GM19452 (cell line): ENCODE data around the gene TMEM256.
A peak's percentile ranks its signal among the peaks of the same experiment; 100 is the strongest.

ENCODE experiments used
- ATAC-seq: cut with Tn5 transposase; IDR thresholded peaks from one replicate; pipeline ENCODE4 v1.9.1; 2021; ENCODE audit not compliant: unreplicated experiment

Gene TMEM256

DNA sequence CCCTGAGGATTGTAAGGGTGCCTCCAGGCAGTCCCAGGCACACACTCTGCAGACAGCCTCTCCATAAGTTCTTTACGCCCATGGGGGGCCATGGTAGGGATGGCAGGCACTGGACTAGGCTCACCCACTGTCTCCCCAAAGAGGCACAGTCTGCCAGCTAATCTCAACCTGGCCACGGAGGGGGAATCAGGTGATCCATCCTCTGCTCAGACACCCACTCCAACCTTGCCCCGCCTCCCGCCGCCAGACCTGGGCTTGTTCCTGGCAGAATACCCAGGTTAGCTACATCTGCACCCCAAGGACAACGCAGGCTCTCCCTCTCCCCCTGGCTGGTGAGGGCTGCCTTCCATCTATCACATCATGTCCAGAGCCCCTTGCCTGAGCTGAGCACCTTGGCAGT, 5.0 kb upstream of the TMEM256 start:
- no peak for ATAC-seq

DNA sequence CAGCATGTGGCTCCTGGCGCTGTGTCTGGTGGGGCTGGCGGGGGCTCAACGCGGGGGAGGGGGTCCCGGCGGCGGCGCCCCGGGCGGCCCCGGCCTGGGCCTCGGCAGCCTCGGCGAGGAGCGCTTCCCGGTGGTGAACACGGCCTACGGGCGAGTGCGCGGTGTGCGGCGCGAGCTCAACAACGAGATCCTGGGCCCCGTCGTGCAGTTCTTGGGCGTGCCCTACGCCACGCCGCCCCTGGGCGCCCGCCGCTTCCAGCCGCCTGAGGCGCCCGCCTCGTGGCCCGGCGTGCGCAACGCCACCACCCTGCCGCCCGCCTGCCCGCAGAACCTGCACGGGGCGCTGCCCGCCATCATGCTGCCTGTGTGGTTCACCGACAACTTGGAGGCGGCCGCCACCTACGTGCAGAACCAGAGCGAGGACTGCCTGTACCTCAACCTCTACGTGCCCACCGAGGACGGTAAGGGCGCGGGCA, 4.4 kb upstream of the TMEM256 start:
- ATAC-seq: no peak

DNA sequence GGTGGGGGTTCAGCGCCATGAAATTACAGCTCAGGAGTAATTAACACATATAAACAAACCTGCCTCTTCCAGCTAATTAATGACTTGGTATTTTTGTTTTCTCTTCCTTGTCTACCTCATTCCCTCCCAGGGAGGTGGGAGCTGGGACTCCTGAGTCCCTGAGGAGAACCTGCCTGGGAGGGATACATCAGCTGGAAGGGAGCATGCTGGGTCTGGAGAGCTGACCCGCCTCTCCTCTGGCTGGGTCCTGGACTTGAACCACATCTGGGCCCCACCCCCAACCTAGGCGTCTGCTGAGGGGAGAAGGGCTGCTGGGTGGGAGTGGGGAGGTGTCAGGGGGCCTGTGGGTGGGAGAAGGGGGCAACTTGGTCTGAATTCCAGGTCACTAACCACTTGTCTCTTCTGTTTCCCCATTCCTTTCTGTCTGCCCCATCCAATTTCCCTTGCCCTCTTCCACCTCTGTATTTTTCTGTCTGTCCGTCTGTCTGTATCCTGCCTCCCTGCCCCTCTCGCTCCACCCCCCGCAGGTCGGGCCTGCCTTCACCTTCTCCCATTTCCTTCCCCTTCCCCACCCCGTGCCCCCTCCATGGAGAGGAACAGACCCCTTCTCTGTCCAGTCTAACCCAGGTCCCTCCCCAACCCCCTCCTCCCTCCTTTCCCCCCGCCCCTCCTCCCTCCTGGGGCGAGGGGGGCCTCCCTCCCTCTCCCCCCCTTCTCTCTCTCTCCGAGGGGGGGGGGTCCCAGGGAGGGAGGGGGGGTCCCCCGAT, 3.8 kb upstream of the TMEM256 start, which contains the start of gene NLGN2:
Gene NLGN2 (plus strand): TSS at position 361 of the 767 bp plus-strand sequence. CDS start 411 bp downstream, outside the sequence.
- no peak for ATAC-seq

DNA sequence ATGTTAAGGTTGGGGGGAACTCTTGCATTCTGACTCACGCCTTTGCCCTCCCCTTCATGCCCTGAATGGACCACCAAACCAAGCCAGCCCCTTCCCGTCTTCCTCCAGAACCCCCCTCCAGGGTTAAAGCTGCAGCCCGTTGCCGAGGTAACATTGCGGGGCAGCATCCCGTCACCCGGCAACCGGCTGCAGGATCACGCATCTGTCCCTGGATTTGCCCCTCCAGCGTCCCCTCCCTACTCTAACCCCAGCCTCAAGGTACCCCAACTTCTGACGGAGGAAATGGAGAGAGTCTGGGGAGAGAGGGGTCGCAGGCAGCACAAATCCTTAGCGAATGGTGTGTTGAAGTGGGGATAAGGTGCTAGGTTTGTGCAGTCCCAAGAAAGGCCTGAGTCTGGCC, 3.2 kb upstream of the TMEM256 start:
- no peak for ATAC-seq

DNA sequence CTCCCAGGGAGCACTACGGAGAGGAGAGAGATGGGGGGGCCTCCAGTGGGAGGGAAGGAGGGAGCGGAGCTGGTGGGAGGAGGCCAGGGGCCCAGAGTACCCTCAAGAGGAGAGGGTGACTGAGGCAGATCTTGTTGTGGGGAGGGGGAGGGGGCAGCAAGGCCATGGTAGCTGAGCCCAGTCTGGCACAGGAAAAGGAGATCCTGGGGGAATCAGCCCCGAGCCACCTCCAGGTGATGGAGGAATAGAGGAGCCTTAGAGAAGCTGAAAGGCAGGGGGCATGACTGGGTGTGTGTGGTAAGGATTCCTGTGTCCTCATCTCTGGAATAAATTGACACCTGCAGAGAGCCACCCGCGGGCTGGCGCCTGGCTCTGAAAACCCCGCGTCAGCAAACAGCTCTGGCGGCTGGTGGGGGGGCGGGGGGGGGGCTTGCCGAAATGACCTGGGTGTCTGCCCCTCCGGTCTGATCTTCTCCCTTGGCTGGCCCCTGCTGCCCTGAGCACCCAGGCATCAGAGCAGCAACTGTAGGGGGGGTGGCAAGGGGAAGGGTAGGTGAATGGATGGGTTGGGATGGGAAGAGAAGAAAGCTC, 2.4 kb upstream of the TMEM256 start:
- ATAC-seq: no peak

DNA sequence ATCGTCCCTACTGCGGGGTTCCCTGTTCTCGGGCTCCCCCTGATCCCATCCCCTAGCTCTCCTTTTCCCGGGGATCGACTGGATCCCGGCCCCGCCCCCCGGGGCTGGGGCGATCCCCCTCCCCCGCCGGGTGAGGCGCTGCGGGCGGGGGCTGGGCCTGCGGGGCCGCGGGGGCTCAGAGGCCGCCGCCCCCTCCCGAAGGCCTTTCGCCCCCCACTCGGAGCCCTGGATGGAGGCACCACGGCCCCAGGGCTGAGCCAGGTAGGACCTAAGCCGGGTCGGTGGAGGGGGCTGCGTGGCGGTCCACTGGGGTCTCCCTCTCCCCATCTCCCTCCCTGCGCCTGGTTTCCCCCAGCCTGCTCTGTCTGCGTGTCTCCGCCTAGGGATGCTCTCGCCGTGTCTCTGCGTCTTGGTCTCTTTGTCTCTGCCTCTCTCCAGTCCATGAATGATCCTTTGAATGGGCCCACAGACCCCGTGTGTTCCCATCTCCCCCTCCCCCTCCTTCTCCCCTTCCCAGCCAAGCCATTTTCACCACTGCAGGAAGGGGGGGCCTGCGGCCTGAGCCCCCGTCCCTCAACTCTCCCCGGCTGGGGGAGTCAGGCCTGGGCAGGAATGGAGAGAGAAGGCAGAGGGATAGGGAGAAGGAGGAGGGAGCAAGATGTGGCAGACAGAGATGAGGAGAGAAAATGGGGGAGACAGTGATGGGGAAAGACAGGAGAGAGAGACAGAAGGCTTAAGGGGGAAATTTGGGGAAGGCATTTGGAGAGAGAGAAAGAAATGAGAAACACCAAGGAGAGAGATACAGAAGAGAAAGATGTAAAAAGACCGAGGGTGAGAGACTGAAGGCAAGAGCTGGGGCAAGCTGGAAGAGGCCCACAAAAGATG, 1.7 kb upstream of the TMEM256 start:
- ATAC-seq: no peak

DNA sequence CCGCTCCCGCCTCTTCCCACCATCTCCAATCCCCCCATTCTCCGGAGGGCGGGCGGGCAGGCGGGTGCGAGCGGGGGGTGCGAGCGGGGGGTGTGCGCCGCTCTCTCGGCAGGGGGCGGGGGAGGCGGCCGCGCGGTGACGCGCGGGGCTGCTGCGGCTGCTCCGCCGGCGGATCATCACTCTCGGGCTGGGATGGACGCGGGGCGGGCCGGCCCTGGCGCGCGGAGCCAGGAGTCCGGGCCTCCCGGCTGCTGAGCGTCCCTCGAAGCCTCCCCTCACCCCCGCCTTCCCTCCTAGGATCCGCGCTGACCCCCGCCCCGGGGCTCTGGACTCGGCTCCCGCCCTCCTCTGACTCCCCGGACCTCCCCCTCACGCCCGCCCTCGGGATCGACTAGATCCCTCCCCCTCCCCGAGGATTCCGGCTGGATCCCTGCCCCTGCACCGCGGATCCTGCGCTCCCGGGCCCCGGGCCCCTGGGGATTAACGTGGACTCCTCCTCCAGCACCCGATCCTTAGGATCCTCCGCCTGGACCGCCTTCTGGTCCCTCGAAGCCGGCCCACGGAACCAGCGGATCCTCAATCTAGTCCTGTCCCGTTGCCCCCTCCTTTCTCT, 946 bp upstream of the TMEM256 start:
- no peak for ATAC-seq

DNA sequence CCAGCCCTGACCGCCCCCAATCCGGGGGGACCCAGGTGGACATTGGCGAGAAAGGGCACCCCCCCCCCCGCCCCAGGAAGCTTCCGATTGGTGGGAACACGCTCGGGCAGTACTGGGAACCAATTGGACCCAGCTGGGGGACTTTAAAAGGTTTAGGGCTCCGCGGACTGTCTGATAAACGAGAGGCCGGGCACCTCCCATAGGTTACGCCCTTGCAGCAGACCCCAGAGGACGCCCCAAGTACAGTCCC, 245 bp downstream of the TMEM256 start:
- ATAC-seq: no peak

DNA sequence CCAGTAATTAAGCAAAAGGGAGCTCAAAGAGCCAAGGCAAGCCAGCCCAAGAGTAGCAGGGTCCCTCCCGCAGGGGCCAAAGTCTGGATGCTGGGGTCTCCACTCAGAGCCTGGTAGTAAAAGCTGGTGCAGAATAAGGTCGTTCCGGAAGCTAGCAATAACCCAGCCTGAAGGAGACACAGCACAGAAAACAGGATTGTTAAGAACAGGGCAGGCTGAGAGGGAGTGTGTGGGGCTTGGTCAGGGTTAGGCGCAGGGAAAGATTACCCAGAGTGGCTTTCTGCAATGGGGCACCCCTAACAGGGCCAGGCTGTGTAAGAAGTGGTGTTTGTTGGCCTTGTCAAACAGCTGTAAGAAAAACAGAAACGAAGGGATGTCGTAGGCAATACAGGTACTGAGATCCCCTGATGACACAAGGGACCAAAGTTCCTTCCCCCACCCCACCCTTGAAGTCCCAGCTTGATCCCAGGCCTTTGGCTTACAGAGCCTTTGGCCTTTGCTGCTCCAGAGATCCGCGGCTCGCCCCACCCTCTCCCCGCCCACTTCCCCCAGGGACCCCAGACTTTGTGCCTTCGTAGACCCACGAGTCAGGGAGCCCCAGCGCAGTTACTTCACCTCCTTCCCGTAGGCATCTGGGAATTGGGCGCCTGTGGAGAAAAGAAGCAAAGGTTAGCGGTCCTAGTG, 712 bp downstream of the TMEM256 start:
- no peak for ATAC-seq

DNA sequence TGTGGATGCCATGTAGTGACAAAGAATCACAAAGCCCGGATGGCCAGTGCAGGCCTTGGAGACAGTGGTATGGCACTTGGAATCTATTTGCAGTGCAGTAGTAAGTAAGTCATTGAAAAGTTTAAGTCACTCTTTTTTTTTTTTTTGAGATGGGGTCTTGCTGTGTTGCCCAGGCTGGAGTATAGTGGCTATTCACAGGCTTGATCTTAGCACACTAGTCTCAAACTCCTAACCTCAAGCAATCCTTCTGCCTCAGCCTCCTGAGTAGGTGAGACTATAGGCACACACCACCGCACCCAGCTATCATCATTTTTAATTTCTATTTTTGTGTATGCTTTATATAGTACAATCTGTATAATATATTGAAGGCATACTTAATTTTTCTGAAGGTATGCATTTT, 5.3 kb downstream of the TMEM256 start:
- ATAC-seq: no peak

DNA sequence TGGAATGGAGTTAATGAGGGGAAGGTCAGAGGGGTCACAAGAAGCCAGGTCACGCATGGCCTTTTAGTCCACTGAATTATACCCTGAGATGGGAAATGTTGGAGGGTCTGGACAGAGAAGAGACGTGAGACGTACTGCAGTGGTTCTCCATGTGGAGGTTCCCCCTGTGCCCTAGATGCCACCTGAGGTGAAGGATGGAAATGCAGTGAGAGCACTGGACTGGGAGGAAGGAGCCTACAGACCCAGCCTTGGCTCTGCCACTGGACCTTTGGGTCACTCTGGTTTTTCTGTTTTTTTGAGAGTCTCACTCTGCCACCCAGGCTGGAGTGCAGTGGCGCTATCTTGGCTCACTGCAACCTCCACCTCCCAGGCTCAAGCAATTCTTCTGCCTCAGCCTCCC, 7.8 kb downstream of the TMEM256 start:
- ATAC-seq: no peak

DNA sequence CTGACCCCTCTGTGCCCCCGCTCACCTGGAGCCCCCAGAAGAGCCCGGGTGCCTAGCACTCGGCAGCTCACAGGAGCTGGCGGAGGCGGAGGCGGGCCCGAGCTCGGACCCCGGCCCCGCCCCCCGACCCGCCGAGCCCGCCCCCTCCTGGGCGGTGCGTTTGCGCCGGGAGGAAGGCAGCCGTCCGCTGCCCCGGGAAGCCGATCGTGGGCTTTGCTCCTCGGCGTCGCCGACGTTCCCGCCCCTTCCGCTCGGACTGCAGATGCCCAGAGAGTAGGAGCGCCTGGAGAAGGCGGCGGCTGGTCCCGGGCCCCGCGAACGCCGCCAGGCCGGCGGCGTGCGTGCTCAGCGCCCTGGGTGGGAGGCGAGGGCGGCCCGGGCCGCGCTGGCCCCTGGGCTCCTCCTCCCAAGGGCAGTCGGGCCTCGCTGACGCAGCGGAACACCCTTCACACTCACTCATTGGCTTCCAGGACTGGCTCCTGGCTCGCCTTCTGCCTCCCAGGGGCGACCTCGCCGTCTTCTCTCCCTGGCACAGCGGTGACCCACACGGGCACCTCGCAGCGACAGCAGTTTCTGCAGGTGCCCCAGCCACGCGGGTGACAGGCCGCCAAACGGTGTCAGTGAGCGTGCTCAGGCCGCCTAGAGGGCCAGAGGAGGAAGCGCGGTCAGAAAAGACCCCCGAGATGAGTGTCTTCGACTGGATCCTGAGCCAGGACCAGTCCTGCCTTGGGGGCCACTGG, 9.3 kb downstream of the TMEM256 start, which contains the start of gene PLSCR3:
Gene PLSCR3 (minus strand): TSS at position 74 of the 740 bp plus-strand sequence. CDS start 415 bp downstream, outside the sequence.
- ATAC-seq: peak; percentile 73

DNA sequence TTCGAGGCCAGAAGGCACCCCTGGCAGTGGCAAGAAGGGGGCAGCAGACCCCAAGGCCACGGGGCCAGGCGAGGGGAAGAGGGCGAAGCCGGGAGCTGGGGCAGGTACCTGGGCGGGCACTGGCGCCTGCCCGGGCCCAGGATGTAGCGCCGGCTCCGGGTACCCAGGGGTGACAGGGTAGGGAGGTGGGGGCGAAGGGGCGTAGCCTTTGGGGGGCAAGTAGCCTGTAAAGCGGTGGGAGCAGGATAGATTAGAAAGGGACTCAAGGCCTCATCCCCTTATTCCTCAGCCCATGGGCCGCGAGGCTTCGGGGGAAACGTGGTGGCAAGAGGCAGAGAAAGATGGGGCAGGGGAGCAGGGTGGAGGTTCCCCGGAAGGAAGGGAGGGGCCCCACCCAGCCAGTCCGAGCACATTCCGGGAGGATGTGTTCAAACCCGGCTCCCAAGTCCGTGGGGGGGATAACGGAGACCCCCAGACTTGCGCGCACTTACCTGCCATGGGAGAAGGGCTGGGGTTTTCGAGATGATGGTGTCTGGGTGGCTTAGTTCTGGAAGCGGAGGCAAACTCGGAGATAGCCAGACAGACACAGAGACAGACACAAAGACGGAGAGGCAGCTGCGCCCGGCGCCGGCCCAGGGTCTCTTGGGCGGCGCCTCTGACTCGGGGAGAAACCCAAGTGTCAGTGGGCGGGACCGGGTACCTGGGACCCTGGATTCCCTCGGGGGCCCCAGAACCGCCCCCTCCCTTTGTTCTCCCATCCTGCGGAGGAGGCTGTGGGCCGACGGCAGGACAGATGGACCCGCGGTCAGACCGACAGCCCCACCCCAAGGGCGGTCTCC, 10.1 kb downstream of the TMEM256 start:
- ATAC-seq: peak; percentile 46

DNA sequence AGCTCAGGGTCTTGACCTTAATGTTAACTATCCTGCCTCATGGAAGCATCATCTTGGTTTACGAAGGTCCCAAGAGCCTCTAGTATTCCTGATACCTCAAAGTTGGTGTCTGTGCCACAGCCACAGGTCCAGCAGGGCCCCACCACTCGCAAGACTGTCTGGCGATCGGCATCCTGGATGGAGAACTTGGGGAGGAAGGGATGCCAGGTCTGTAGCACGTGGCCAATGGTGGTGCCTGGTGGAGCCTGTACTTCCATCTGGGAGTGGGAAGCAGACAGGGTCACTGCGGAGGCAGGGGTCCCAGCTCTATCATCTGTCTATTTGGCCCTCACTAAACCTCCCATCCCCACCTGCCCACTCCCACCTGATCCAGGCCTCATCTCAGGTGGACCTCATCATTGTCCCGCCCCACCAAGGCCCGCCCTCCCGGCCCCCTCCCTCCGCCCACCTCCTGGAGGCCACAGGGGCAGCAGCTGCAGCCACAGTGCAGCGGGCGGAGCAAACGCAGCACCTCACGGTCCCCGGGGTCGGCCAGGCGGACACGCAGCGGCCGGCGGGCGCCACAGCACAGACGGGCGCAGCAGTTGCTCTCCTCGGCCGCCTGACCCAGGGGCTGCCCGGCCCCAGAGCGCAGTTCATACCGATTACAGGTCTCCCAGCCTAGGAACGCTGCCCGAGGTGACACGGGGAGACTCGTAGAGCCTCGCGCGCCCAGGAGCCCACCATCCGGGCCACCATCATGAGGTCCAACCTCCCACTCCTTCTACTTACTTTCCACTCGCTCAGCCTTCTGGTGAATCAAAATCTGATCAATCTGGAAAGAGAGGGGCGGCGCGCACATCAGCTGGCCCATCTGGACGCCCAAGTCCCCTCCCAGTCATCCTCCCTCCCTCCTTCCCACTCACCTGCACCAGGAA, 10.9 kb downstream of the TMEM256 start:
- no peak for ATAC-seq

DNA sequence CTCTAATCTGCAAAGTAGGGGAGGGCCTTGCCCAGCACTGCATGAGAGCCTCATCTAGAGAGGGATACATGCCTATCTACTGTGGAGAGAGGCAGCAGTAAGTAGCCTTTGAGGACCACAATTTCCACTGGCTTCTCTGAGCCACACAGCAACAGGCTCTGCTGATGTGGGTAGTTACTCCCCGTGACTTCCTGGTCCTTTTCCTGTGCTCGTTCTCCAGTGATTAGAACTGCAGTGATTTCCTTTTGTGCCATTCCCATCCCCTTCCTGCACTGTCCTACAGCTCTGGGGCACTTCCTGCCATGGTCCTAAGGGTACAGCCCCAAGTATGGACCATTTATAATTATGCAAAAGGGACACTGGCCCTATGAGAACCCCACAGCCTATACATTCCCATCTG, 12.6 kb downstream of the TMEM256 start:
- ATAC-seq: no peak

DNA sequence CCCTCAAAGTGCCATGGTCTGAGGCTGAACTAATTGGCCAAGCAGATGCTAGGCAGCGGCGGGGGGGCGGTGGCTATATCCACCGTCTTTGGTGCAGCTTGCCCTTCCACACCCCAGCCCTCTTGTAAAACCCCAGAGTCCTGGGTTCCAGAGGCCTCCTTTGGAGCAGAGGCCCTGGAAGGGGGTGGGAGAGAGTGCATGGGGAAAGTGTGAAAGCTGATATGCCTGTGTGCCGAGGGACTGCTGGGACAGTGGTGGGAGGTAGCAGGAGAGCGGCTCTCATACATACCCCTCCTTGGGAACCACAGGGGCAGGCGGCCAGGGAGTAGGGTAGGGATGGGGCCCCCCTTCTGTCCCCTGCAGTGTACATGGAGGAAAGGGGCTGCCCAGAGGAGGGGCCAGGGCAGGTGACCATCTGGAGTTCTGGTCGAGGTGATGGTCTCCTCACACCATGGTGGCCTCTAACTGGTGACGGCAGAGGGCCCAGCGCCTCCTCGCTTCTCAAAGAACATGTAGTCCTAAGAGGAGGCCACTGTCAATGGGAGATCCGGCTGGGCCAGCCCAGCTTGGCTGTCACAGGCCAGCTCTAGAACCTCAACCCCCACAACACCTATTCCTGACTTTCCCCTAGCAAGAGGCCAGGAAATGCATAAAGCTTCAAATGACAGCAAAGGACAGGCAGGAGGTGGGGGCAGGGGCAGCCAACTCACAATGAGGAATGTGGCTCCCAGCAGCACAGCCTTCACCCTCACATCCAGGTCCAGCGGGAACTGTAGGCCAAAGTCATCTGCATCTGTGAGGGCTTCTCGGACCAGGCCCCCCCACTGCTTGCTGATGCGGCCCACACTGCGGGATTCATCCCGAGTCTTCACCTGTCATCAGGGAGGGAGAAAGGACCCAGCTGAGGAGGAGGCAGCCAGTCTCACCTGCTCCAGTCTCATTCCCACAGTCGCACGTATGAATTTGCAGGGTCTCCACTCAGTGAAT, 13.7 kb downstream of the TMEM256 start:
- no peak for ATAC-seq

DNA sequence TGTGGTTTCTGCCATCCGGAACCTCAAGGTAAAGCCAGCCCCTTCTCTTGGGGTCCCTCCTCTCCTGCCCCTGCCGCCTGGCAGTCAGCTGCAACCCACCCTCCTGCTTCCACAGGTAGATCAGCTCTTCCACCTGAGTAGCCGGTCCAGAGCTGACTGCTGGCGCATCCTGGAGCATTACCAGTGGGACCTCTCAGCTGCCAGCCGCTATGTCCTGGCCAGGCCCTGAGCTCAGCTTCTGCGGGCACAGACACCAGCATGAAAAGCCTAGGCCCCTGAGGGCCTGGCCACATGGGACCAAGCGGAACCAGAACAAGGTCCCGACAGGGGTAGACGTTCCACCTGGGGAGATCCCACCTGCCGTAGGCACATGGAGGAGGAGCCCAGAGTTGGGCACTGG, 15.0 kb downstream of the TMEM256 start:
- ATAC-seq: no peak
